GM12874 (cell line): ENCODE measurements around the gene RSAD1.

Experiments used
- CTCF ChIP-seq: IDR thresholded peaks from 2 replicates; pipeline ENCODE4 v1.5.1; 2011; ENCODE audit warnings: low read depth, mild to moderate bottlenecking, control low read depth, low read length, moderate library complexity; ENCODE audit not compliant: insufficient read depth

The RSAD1 gene

GRCh38 chr17:50531428-50532025, 52.9 kb downstream of the RSAD1 start:
- TF ChIP-seq CTCF, result no peak

- TF ChIP-seq CTCF, result no peak
Measured at GRCh38 chr17:50532452-50533024, 53.9 kb downstream of the RSAD1 start, which contains the start of gene EPN3. EPN3 (plus strand) TSS chr17:50532735; CDS start chr17:50536557, 3,822 bp downstream.

GRCh38 chr17:50533185-50533584, 54.5 kb downstream of the RSAD1 start:
- TF ChIP-seq CTCF, result no peak

GRCh38 chr17:50533720-50534148, 55.1 kb downstream of the RSAD1 start:
- no peak for TF ChIP-seq CTCF

GRCh38 chr17:50534222-50534978, 55.7 kb downstream of the RSAD1 start:
- peak; percentile 31; the same call in 1 of the 2 replicates for TF ChIP-seq CTCF

- TF ChIP-seq CTCF, result no peak
Measured at GRCh38 chr17:50534979-50535326, 56.3 kb downstream of the RSAD1 start.

GRCh38 chr17:50535407-50535806, 56.7 kb downstream of the RSAD1 start:
- no peak for TF ChIP-seq CTCF
